ENCODE results near the gene KCNS3.

KCNS3 gene, protein sequence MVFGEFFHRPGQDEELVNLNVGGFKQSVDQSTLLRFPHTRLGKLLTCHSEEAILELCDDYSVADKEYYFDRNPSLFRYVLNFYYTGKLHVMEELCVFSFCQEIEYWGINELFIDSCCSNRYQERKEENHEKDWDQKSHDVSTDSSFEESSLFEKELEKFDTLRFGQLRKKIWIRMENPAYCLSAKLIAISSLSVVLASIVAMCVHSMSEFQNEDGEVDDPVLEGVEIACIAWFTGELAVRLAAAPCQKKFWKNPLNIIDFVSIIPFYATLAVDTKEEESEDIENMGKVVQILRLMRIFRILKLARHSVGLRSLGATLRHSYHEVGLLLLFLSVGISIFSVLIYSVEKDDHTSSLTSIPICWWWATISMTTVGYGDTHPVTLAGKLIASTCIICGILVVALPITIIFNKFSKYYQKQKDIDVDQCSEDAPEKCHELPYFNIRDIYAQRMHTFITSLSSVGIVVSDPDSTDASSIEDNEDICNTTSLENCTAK

DNA sequence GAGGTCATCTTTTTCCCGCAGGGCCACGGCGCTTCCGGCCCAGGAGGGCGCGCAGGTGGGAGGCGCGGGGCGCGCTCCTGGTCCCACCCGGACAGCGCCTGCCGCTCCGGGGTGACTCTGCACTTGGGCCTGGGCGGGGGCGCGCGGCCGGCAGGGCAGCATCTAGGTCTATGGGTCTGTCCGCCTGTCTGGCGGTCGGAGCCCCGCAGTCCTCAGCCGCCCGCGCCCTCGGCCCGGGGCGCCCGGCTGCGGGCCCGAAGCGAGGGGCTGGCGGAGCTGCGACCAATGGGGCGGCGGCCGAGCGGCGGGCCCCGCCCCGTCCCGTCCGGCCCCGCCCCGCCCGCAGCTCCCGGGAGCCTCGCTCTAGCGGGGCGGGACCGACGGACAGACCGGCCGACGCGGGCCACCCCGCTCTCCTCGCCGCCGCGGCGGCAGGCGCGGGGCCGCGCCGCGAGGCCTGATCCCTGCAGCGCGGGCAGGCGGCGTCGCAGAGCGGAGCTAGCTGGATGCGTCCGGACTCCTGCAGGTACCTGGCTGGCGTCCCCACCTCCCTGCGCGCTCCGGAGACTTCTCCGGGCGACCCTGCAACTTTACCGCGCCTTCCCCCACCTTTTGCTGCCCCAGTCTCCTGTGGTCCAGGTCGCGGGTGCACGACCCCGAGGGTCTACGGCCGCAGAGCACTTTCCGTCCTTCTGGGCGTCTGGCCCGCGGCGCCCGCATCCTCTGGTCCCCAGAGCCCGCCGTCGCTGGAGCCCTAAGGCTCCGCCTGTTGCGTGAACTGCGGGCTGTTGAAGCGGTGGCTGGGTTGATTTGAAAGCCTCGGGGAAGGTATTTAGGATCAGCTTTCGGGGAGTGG, at the start of gene KCNS3:
Gene KCNS3, plus strand, starts transcription at position 387 of the 856 bp plus-strand sequence. CDS start 52,342 bp downstream, outside the sequence.
- in situ Hi-C loops (cut with MboI; ENCODE audit: low pct_unique_long_range_greater_than_20kb, low sequenced_read_pairs, unreplicated experiment) = no loop called here
- DNase-seq (ENCODE audit: low spot score) = peak; percentile 81
- TF ChIP-seq, protein P1, sequence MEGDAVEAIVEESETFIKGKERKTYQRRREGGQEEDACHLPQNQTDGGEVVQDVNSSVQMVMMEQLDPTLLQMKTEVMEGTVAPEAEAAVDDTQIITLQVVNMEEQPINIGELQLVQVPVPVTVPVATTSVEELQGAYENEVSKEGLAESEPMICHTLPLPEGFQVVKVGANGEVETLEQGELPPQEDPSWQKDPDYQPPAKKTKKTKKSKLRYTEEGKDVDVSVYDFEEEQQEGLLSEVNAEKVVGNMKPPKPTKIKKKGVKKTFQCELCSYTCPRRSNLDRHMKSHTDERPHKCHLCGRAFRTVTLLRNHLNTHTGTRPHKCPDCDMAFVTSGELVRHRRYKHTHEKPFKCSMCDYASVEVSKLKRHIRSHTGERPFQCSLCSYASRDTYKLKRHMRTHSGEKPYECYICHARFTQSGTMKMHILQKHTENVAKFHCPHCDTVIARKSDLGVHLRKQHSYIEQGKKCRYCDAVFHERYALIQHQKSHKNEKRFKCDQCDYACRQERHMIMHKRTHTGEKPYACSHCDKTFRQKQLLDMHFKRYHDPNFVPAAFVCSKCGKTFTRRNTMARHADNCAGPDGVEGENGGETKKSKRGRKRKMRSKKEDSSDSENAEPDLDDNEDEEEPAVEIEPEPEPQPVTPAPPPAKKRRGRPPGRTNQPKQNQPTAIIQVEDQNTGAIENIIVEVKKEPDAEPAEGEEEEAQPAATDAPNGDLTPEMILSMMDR (IDR thresholded peaks at IDR 0.05; ENCODE audit: extremely low read depth, insufficient read depth, missing control alignments) = no peak

DNA sequence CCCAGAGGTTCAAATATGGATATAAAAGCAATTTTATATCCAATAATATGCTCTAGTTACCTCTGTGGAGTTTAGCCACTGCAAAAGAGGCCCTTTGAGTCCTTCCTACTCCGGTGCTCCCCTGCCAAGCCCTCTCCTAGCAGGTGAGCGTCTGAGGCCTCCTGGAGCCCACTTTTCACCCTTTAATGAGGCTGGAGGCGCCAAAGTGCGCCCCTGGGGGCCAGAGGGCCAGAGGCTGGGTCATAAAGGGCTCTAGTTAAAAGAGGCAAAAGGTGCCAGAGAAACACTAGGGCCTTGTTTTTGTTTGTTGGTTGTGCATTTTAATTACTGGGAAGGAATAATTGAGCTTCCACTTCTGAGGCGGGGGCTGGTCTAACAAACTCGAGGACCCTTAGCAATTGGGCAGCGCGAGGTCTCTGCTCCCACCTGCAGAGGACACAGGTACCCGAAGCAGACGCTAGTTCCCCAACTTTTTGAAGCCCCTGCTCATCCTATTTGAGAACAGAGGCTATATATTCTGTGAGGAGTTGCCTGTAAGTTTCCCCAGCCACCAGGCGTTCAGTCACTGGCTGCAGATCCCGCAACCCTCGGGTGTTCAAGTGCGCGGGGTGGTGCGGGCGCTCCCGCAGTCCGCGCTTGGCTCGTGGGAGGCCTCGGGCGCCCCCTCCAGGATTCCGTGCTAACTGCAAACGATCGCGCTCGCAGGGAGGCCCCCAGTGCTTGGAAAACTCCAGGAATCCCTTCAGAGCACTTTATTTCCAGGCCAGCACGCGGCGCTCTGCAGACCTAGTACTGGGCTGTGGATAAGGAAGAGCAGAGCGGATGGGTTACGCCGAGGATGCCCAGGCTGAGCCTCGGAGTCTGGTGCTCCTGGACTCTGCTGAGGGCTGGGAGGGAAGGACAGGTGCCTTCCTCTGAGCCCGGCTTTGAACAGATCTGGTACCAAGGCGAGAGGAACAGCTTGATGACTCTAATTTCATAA, 48.1 kb upstream of the KCNS3 start:
- DNase-seq (ENCODE audit: low spot score) = peak; percentile 62
- TF ChIP-seq, protein P1 (IDR thresholded peaks at IDR 0.05; ENCODE audit: extremely low read depth, insufficient read depth, missing control alignments) = peak; percentile 95
- in situ Hi-C loops (cut with MboI; ENCODE audit: low pct_unique_long_range_greater_than_20kb, low sequenced_read_pairs, unreplicated experiment) = loop anchor here (10.0 kb wide), 1 partner anchor 106 kb away; no protein-coding TSS in a partner anchor

DNA sequence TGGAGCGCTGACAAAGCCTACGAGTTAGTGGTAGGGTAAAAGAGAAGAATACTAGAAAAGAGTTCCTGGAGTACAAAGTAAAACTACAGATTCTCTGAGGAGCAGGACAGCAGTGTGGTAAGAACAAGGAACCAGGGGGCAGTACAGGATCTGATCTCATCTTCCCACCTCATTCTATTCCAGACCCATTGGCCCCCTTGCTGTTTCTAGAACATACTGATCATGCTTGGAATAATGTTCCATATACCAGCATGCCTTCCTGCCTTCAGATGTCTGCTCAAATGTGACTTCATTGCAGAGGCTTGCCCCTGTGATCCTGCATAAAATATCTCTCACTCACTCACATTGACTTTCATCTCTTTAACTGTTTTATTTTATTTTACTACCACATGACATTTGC, 43.0 kb upstream of the KCNS3 start:
- in situ Hi-C loops (cut with MboI; ENCODE audit: low pct_unique_long_range_greater_than_20kb, low sequenced_read_pairs, unreplicated experiment) = loop anchor here (10.0 kb wide), 1 partner anchor 111 kb away; no protein-coding TSS in a partner anchor
- TF ChIP-seq, protein P1 (IDR thresholded peaks at IDR 0.05; ENCODE audit: extremely low read depth, insufficient read depth, missing control alignments) = no peak
- no peak for DNase-seq (ENCODE audit: low spot score)

DNA sequence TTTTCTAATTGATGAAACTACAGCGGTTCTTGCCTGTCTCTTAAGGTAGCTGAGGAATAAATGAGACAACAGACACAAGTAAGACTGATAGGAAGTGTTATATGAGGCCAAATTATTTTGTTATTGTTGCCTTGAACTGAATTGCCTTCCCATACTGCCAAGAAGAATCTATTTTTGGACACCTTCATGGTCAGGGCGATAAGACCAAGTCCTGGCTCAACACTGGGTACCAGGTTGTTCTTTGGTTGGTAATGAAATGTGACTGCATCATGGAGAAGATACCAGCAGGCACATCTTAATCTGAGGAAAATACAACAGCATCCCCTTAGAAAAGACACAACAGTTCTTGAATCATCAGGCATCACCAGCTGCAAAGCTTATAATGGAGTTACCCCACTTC, 38.5 kb upstream of the KCNS3 start:
- no peak for DNase-seq (ENCODE audit: low spot score)
- in situ Hi-C loops (cut with MboI; ENCODE audit: low pct_unique_long_range_greater_than_20kb, low sequenced_read_pairs, unreplicated experiment) = loop anchor here (10.0 kb wide), 1 partner anchor 115 kb away; no protein-coding TSS in a partner anchor
- TF ChIP-seq, protein P1 (IDR thresholded peaks at IDR 0.05; ENCODE audit: extremely low read depth, insufficient read depth, missing control alignments) = no peak

DNA sequence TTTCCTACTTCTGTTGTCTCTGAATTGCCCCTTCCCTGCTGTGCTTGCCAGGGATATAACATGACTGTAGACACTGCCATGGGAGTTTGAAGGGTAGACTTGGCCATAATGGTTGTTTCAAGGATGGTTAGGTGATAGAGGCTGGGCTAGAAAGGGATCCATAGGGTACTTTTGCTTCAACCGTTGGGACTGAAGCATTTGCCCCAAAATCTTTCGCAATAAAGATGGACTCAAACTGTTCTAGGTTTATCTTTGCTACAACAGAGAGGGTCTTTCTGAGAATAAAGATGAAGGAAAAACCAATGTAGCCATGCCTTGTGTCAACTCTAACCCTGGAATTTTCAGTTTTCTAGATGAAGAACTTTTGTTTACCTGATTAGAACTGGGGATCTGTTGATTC, 35.0 kb upstream of the KCNS3 start:
- DNase-seq (ENCODE audit: low spot score) = no peak
- in situ Hi-C loops (cut with MboI; ENCODE audit: low pct_unique_long_range_greater_than_20kb, low sequenced_read_pairs, unreplicated experiment) = no loop called here
- TF ChIP-seq, protein P1 (IDR thresholded peaks at IDR 0.05; ENCODE audit: extremely low read depth, insufficient read depth, missing control alignments) = no peak
